H1 (cell line): ENCODE results near the gene FFAR2. TPM values are rescaled to one million over a fixed set of nuclear protein-coding genes. Genes with fewer than 3 reads are reported as not detected.

ENCODE experiments used
- BCL11A ChIP-seq, 2 experiments: IDR thresholded peaks; one replicate each; pipeline ENCODE4 v1.6.1; 2011; ENCODE audit warnings: low read depth in 2 of 2, low read length in 2 of 2, mild to moderate bottlenecking in 2 of 2
- NANOG ChIP-seq: IDR thresholded peaks from 2 replicates; pipeline ENCODE4 v1.6.1; 2011; ENCODE audit warnings: low read length, low read depth, mild to moderate bottlenecking, inconsistent platforms; ENCODE audit not compliant: insufficient read depth, poor library complexity, severe bottlenecking
- SIX5 ChIP-seq: IDR thresholded peaks from 2 replicates; pipeline ENCODE4 v1.6.1; 2011; ENCODE audit warnings: mild to moderate bottlenecking, low read depth, low read length
- polyA plus RNA-seq, 7 experiments: library from polyadenylated mRNA; depleted of rRNA in 3 of 7; stranded (reverse) in 5 of 7; unstranded in 2 of 7; fragments of >200 nt in 5 of 7; fragments of 200-250 nt in 2 of 7; gene quantifications; 1 replicate in 5 of 7; 2 replicates in 1 of 7; 4 replicates in 1 of 7; pipeline versions ENCODE4 v1.2.1 to v1.2.3, GENCODE V29; 2011 to 2013; ENCODE audit warnings: missing spikeins in 2 of 7, mixed read lengths in 2 of 7
- total RNA-seq: library from RNA; stranded (reverse); fragmentation: NEBNext Ultra II Directional; extraction: Animal tissue kit (Norgen Biotek cat#: 25700); gene quantifications from 2 replicates; pipeline ENCODE4 v1.2.1, GENCODE V29; 2021
- TF ChIP-seq, protein P1 (sequence below): IDR thresholded peaks from 2 replicates; pipeline ENCODE4 v1.6.1; 2012; ENCODE audit warnings: low read length, inconsistent platforms
- TF ChIP-seq, protein P2 (sequence below): IDR thresholded peaks from 2 replicates; pipeline ENCODE4 v1.6.1; 2012; ENCODE audit warnings: inconsistent platforms

The FFAR2 gene
- total and polyA plus RNA-seq, 2 of the 8 experiments (the other 6 are each of a cell fraction or from before 2014, with no cell fraction given): not detected

DNA sequence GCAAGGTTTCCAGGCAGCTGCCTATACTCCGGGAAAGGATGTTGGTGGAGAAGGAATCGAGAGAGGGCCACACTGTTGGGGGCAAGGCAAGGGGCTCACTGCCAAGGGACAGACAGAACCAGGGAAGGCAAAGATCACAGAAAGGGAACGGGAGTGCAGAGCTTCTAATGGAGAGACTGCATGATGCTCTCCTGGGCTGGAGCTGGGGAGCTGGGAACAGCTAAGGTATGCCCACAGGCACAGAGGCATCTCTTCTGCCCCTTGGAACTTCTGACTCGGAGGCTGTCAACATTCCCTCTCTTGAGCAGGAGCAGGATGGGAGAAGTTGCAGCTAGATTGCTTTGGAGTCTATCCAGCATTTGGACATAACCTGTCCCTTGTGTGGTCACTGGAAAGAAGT lies 22.4 kb upstream of the FFAR2 start (continued):
- TF ChIP-seq, protein P1, sequence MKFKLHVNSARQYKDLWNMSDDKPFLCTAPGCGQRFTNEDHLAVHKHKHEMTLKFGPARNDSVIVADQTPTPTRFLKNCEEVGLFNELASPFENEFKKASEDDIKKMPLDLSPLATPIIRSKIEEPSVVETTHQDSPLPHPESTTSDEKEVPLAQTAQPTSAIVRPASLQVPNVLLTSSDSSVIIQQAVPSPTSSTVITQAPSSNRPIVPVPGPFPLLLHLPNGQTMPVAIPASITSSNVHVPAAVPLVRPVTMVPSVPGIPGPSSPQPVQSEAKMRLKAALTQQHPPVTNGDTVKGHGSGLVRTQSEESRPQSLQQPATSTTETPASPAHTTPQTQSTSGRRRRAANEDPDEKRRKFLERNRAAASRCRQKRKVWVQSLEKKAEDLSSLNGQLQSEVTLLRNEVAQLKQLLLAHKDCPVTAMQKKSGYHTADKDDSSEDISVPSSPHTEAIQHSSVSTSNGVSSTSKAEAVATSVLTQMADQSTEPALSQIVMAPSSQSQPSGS: no peak
- TF ChIP-seq BCL11A (IDR thresholded peaks at IDR 0.05; ENCODE audit: low read depth in 2 of 2, low read length in 2 of 2): no peak
- no peak for TF ChIP-seq NANOG
- no peak for TF ChIP-seq SIX5
- TF ChIP-seq, protein P2, sequence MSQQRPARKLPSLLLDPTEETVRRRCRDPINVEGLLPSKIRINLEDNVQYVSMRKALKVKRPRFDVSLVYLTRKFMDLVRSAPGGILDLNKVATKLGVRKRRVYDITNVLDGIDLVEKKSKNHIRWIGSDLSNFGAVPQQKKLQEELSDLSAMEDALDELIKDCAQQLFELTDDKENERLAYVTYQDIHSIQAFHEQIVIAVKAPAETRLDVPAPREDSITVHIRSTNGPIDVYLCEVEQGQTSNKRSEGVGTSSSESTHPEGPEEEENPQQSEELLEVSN: no peak
- TF ChIP-seq, all 59 proteins: peak for 0
